GM19035 (cell line): ENCODE data around the gene DMBX1.

Source experiments
- ATAC-seq: cut with Tn5 transposase; IDR thresholded peaks from one replicate; pipeline ENCODE4 v1.9.1; 2021; ENCODE audit not compliant: unreplicated experiment

Gene DMBX1

DNA sequence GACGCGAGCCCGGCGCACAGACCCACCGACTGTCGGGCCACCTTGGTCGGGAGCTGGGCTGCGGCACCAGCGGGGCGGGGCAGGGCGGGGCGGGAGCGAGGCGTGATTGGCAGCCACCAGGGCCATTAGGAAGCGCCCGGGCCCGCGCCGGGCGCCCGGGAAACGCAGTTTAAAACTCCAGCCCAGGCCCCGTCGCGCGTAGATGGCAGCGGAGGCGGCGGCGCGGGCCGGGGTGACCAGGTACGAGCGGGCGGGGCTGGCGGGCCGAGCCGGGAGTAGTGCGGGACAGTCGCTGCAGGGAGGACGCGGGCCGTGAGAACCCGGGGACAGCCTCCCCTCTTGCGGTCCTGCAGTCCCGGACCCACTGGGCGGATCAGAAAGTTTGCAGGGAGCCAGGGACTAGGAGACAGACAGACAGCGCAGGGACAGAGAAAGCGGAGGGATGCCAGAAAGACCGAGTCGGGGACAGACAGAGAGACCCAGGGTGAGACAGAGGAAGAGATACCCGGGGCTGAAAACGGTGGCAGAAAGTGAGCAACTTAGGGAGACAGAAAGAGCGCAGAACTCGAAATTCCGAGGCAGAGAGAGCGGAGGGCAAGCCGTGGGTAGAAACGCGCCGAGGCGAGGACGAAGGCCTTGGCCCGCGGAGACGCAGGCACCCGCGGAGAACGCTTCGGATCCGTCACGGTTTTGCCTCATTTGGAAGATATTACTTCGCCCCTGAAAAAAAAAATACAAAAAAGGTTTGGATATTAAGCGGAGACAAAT, at the start of gene DMBX1:
Gene DMBX1 (plus strand): TSS at position 199 of the 768 bp plus-strand sequence. CDS start 17,175 bp downstream, outside the sequence.
- ATAC-seq: no peak

DNA sequence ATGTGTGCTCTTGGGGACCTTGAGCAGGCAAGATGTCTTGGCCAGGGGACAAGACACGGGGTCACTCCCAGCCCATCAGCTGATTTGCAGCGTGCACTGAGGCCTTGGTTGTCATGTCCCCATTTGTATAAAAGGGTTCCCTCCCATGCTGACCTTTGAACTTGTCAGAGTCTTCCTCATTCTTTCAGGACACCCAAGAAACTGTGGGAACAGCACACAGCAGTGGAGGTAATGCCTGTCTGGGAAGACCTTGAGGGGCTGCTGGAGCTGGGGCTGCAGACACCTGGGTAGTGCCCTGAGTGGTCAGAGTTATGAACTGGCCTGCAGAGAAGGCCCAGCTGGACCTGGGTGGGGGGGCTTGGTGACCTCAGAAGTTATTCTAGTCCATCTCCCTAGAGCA, 49.2 kb upstream of the DMBX1 start:
- no peak for ATAC-seq

DNA sequence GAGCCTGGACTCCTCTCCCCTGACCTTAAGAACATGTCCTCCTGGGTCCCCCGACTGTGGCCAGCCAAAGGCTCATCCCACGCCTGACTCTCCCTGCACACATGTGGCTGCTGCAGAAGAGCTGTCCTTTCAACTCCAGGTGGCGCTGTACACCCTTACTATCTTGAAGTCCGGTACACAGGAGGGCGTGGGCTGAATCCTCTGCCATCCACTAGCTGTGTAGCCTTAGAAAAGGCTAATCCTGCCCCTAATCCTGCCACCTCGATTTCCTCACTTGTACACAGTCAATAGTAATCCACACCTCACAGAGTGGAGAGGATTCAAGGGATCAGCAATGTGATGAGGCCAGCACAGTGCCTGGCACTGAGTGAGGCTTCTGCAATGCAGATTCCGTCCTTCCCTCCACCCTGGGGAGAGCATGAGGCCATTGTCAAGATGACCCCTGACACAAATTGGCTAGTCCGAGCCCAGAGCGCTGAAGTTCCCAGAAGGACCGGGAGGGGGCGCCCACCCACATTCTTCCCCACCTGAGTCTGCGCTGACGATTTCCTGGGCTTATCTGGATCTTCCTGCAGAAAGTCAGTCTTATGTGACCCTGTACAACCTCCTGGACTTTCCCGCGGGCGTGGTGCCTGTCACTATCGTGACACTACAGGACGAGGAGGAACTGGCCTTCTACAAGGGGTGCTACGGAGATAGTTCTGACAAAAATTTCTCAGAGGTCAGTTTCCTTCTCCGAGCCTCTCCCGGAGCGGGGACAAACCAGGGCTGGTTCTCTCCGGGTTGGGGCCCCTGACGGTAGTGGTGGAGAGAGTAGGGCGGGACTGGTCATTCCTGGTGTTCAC, 47.1 kb upstream of the DMBX1 start:
- peak; percentile 72 for ATAC-seq

DNA sequence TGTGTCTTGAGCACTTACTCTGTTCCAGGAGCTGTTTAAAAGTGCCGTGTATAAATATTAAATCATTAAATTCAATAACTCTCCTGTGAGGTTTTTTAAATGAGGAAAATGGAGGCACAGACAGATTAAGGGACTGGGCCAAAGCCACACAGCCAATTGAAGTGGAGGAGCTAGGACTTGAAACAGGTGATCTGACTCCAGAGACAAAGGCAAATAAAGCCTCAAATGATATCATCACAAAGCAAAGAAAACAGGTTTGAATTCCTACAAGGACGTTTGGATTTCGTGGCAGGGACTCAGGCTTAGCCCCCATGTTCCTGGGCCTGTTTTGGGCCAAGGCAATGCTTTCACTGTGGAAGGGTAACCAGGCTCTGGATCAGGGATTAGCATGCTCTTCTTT, 45.2 kb upstream of the DMBX1 start:
- ATAC-seq: no peak

DNA sequence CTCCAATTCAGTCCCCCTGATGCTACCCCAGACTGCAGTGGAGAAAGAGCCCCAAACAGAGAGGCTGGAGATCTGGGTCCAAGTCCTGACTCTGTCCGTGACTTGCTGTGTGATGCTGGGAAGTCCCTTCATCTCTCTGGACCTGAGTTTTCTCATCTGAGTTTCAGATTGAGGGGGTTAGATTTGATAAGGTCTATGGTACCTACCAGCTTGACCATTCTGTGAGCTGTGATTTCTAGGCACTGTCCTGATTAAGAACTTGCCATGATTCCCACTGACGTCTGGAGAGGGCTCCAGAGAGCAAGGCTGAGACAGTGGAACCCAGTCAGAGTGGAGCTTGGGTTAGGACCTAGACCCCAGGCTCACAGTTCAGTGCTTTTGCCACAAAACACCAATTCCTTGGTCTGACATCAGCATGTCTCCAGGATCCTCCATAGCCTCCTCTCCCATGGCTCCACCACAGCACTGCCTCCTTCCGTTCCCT, 43.8 kb upstream of the DMBX1 start:
- ATAC-seq: no peak

DNA sequence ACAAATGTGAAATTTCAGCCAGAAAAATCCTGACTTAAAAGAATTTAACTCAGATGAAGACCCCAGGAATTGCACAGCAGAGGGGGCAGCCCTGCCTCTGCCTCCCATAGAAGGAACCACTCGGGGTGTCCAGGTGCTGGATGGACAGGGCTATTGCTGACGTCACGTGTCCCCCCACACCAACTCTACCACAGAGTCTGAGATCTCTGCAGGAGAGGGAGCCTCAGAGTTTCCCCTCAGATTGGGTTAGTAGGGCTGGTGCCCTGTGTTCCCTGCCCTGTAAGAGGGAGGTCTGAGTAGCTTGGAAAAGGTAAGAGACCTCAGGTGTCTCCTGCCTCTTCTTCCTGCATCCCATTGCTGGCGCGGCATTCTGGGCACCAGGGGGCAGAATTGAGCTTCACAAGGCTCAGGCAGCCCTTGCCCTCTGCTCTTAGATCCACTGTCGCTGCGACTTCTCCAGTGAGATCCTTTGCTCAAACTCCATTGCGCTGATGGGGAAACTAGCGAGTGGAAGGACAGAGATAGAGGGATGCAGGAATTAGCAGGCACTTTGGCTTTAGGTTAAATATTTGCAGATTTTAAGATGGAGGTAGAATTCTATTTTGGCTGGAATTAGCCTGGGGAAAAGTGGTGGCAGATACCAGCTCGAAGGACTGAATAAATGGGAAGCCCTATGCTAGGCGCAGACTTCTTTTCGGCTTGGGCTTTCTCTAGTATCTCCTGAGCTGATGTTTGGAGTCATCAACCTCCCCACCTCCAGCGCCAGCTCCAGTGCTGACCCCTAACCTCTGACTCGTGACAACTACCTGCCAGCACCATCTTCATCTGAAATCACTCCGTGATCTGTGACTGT, 42.8 kb upstream of the DMBX1 start:
- no peak for ATAC-seq

DNA sequence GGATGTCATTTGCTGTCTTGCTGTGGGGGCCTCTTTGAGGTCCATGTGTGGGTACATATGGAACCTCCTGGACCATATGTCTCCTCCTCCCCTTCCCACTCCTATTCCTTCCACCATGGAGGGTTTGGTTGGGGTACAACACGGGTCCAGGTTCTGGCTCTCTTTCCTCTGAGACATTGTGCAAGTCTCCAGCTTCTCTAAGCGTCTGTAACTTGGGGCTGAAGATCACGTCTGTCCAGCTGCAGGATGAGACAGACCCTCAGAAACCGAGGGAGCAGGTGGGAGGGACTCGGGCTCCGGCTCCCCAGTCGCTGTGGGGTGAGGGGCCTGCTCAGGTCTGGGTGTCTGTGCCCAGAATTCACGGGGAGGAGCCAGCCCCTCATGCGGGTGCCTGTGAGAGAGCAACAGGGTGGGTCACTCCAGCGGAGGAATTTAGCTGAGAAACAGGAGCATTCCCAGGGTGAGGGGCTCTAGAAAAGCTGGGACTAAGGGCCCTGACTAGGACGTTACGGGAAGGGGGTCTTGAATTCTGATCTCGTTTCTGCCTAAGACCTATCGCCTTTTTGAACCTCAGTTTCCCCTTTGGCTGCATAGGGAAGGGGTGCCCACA, 42.0 kb upstream of the DMBX1 start:
- ATAC-seq: no peak

DNA sequence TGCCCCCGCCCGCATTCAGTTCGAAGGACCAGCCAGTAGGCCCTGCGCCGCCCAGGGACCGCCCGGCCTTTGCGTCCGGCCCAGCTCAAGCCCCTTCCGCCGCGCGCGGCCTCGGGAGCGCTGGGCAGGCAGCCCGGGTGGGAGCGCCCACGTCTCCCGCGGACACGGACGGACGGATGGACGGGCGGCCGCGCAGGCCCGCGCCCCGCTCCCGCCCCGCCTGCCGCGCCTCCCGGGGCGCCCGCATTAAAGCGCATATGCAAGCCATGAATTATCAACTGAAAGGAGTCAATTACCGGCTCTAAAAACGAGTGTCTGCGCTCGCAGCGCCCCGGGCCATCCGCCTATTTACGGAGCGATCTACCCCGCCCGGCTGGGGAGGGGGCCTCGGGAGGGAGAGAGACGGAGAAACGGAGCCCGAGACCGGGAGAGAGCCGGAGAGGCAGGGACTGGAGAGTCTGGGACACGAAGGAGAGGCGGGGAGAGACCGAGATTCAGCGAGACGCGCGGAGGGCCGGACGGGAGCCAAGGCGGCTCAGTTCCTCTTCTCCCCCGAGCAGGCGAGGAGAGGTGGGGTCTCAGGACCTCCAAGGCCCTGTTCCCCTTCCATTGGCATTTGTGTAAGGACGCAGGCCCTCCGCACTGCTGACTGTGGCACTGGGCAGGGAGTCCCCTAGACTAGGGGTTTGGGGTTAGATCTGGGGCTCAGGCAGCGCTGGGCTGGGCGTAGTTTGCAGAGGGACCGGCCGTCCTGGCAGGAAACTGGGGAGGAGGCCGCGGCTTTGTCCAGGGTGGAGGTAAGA, 41.3 kb upstream of the DMBX1 start:
- no peak for ATAC-seq

DNA sequence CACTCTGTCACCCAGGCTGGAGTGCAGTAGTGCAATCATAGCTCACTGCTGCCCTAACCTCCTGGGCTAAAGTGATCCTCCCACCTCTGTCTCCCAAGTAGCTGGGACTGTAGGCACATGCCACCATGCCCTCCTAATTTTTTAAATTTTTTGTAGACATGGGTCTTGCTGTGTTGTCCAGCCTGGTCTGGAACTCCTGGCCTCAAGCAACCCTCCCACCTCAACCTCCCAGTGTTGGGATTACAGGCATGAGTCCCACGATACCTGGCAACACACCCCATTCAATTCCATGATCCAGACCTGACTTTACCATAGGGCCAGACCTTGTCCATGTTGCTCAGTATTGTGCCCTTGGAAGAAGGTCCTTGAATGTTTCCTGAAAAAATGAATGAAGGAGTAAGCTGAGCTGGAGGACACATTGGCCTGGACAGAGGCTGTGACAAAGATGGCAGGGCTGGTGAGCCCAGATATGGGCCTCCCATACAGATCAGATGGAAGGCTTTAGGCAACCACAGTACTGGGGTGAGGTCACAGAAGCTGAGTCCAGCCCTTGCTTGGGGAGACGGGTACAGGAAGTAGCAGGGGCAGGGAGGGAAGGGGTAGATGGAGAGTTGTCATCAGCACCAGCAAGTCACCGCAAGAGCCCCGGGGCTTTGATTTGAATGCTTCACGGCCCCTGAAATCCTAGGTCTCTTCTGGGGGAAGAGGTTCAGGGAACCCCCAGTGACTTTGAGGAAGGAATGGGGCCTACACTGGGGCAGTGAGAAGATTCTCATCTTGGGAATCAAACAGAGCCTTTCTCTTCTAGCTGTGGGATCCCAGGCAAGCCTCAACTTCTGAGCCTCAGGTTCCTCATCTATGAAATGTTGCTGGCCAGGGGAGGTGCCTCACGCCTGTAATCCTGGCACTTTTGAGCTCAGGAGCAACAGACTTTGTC, 40.1 kb upstream of the DMBX1 start:
- ATAC-seq: no peak

DNA sequence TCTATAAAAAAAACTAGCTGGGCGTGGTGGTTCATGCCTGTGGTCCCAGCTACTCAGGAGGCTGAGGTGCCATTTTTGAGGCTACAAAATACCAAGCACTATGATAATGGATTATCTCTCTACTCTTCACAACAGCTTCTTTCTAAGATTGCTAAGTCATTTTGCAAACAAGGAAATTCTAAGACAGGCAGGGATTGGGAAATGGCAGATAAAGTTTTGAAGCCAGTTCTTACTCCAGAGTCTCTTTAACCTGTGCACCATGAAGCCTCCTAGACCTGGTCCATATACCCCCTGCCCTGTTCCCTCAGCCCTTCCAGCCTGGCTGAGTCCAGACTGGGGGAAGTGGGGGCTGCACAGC, 39.5 kb upstream of the DMBX1 start:
- ATAC-seq: no peak

DNA sequence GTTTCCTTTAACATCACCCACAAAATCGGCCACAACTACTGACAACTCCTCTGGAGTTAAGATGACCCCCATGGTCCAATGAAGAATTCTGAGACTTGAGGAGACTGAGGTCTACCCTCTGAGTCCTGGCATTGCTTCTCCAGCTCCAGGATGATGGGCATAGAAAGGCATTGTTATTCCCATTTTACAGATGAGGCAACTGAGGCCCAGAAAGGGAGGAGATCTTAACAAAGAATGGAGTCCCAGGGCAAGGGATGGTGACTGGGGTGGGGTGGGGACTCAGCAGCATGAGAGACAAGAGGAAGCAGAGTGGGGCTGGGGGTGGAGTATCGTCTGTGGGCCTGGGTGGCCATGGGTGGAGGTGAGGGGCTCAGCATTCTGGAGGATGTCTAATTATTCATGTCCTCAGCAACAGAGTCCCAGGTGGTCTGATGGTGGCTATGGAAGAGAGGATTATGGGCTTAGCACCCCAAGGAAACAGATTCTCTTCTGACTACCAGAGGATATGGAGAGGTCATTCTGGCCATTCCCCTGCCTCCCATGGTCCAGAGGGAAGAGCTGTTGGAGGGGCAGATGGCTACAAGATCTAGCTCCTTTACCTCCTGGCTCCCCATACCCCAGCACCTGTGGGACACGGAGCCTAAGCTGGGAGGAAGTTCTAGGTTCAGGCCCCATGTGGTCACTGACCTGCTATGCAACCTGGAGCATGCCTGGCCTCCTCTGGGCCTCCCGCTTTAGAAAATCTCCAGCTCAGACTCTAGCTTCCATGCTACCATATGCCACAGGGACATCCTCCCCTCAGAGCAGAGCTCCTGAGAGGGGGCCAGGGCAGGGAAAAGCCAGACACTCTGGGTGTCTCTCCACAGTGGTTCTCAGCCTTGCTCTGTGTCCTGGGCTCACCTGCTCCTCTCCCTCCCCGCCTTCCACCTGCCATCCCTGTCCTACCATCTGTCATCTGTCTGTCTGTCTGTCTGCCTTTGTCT, 37.4 kb upstream of the DMBX1 start:
- ATAC-seq: no peak

DNA sequence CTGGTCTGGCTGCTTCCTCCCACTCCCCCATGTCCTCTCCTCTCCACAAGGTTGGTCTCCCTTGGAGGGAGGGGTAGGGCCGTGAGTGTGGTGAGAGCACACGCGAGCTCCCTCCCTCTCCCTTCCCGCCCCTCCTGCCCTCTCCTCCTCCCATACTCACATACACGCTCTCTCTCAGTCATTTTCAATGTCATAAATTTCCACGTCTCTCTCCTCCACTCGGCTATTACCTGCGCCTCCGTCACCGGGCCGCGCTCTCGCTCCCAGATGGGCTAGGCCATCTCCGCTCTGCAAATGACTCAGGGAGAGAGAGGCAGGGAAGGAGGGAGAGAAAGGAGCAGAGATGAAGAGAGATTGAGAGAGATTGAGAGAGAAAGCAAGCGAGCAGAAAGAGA, 36.7 kb upstream of the DMBX1 start:
- ATAC-seq: no peak

DNA sequence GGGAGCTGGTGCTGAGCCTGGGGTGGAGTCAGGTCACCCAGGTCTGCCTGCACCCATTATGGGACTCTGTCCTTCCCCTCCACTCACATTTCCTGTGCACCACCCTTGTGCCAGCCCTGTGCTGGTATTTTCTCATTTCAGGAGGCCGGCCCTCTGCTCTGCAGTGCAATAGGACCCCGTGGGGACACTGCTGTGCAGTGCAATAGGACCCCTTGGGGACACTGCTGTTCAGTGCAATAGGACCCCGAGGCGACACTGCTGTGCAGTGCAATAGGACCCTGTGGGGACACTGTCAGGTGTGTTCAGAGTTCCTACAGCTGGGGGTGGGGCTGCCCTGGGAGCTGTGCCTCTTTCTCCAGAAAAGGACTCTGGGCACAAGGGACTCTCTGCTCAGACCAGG, 36.2 kb upstream of the DMBX1 start:
- no peak for ATAC-seq

DNA sequence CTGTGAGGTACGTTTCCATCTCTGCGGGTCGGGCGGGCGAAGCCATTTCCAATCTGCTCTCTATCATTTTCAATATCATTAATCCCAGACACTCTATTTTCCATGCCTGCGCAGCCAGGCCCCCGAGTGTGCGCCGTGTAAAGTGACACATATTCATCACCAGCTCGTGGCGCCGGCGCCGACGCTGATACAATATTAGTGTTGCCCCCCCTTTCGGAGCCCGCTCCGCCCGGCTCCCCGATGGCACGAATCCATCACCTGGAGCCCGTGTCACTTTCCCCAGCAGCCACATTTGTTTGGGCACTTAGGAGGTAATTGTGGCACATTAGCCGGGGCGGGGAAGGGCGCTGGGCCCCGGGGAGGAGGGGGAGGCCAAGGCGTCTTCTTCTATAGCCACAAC, 33.7 kb upstream of the DMBX1 start:
- no peak for ATAC-seq

DNA sequence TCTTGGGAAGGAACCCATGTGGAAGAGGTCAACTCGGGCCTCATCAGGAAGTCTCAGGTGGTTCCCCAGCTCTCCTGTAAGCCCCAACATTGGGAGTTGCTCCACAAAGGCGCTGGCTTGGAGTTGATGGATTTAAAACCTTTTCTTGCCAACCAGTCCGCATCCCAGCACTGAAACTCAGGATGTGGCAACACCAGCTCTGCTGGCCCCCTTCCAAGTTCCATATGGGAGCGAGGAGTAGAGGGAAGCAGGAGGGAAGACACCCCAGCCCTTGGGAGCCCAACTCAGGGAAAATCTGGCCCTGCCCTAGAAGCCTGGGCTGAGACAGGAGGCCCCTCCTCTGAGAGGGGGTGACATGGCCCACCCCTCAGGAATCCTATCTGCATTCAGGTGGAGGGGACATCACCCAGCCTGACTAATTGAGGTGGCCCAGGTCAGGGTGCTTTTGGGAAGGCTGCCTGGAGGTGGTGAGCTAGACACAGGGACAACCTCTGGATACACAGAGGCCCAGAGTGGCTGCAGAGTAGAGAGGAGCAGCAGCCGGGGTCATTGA, 33.1 kb upstream of the DMBX1 start:
- no peak for ATAC-seq

DNA sequence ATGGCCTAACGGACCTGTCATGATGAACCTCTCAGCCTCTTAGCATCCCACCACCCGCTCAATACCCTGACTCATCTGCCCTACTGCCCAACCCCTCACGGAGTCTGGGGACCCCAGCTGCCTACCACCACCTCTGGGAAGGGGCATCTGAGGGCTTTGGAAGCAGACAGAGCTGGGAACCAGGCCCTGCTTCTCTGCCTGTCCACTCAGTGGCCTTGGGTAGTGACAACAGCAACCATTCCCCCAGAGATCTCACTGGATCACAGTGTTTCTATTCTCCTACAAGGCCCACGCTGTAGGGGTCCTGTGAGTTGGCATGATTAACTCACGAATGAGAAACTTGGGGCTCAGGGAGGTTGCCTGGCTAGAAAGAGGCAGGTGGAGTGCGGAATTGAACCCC, 32.5 kb upstream of the DMBX1 start:
- no peak for ATAC-seq

DNA sequence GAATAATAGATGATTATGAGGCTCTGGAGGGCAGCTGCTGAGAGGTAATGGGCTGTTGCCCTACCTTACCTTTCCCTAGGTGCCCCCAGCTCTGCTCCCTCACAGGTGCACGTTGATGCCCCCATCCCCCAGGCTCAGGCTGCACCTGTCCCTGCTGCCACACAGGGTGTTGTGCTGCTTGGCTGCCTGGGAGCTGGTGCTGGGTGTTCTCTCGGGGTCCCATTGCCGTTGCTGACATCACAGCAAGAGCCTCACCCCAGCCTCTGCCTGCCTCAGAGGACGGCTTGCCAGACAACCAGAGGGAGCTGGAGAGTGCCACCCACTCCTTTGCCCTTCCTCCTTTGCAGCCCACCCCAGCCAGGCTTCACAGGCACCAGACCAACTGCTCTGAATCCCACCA, 31.4 kb upstream of the DMBX1 start:
- no peak for ATAC-seq

DNA sequence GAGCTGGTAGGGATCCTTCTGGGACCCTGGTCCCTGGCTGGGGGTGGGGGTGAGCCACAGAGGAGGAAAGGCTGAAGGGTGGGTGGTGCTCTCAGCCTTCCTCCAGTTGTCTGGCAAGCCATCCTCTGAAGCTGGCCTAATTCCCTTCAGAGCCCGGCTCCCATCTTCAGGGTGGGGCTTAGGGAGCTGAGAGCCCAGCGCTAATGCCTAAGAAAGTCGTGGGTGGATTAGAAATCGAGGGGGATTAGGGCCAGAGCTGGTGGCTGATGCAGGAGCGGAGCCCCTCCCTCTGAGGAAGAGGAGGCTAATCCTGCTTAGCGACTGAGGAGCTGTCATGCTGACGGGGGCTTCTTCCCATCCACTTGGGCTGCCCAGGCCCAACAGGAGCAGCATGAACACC, 30.8 kb upstream of the DMBX1 start:
- no peak for ATAC-seq
